Caco-2 (cell line): ENCODE measurements around the gene LSM3. TPM values are rescaled to one million over a fixed set of nuclear protein-coding genes. Genes with fewer than 3 reads are reported as not detected.
"Not testable (repeated sequence)": the region's sequence is repeated elsewhere in the genome, so short reads cannot be mapped to it uniquely, and the experiment has no call there.

Source experiments
- BruUV-seq: library from RNA; stranded (reverse); fragments of 400-500 nt; replicated peaks from 2 replicates; lab custom pipeline; 2021; lab: Mats Ljungman, UMichigan
- CTCF ChIA-PET: fragments of 300-600 bp; sonication (Branson Sonifier 250); formaldehyde crosslinking; loops from one replicate; lab custom pipeline; 2022; ENCODE audit warnings: antibody characterized with exemption; lab: Charles Lee
- POLR2A ChIA-PET: fragments of 300-600 bp; sonication (Branson Sonifier 250); formaldehyde crosslinking; loops from one replicate; lab custom pipeline; 2022; ENCODE audit warnings: antibody characterized with exemption; lab: Charles Lee
- DNase-seq, 2 experiments: peaks; one replicate each; pipeline versions ENCODE4 v3.0.0 to v3.0.0-alpha.2; 2020 to 2022
- H3K27me3 ChIP-seq: replicated peaks from 2 replicates; pipeline ENCODE4 v1.6.0; 2011; ENCODE audit warnings: low read length; ENCODE audit not compliant: control insufficient read depth, insufficient read depth
- H3K36me3 ChIP-seq: 2 replicates; pipeline ENCODE4 v1.5.1; 2011; ENCODE audit warnings: low read length; ENCODE audit not compliant: control insufficient read depth, insufficient read depth
- H3K4me1 ChIP-seq: fragments of 250-450 bp; sonication (Bioruptor Pico); 2 replicates; pipeline ENCODE4 v1.5.1; 2020; ENCODE audit warnings: mild to moderate bottlenecking
- H3K4me3 ChIP-seq: 2 replicates; pipeline ENCODE4 v1.5.1; 2011; ENCODE audit warnings: low read depth, mild to moderate bottlenecking, control low read depth, low read length
- H3K9me3 ChIP-seq: fragments of 250-450 bp; sonication (Bioruptor Pico); 2 replicates; pipeline ENCODE4 v1.5.1; 2020; ENCODE audit warnings: mild to moderate bottlenecking, moderate library complexity
- H3K27ac Mint-ChIP-seq: one replicate; pipeline ENCODE4 v1.8.0; 2022; ENCODE audit warnings: mixed read lengths; ENCODE audit not compliant: unreplicated experiment
- H3K27me3 Mint-ChIP-seq: one replicate; pipeline ENCODE4 v1.8.0; 2022; ENCODE audit warnings: mixed read lengths; ENCODE audit not compliant: insufficient read depth, unreplicated experiment
- H3K36me3 Mint-ChIP-seq: one replicate; pipeline ENCODE4 v1.8.0; 2022; ENCODE audit warnings: mild to moderate bottlenecking, mixed read lengths; ENCODE audit not compliant: insufficient read depth, unreplicated experiment
- H3K4me1 Mint-ChIP-seq: one replicate; pipeline ENCODE4 v1.8.0; 2022; ENCODE audit warnings: low read depth, mixed read lengths; ENCODE audit not compliant: unreplicated experiment
- H3K4me3 Mint-ChIP-seq: one replicate; pipeline ENCODE4 v1.8.0; 2022; ENCODE audit warnings: mild to moderate bottlenecking, moderate library complexity, mixed read lengths; ENCODE audit not compliant: unreplicated experiment
- H3K9me3 Mint-ChIP-seq: one replicate; pipeline ENCODE4 v1.8.0; 2022; ENCODE audit warnings: mixed read lengths; ENCODE audit not compliant: unreplicated experiment
- intact Hi-C: fragments of 100-400 bp; cut with micrococcal nuclease; formaldehyde crosslinking; loops from one replicate; pipeline ENCODE4 v1.10.0; 2022; ENCODE audit not compliant: unreplicated experiment
- total RNA-seq: library from RNA; stranded (reverse); gene quantifications from 2 replicates; pipeline ENCODE4 v1.2.3, GENCODE V29; 2022
- TF ChIP-seq, protein P1 (sequence below), 2 experiments: fragments of 200-600 bp in 1 of 2; IDR thresholded peaks; 1 replicate in 1 of 2; 2 replicates in 1 of 2; pipeline versions ENCODE4 v1.5.1 to v1.8.0; 2011 to 2022; ENCODE audit warnings: antibody characterized with exemption in 1 of 2, control low read depth in 1 of 2, inconsistent platforms in 1 of 2, low read depth in 1 of 2, low read length in 1 of 2, mild to moderate bottlenecking in 1 of 2, moderate library complexity in 1 of 2; ENCODE audit not compliant: insufficient read depth in 1 of 2, severe bottlenecking in 1 of 2, unreplicated experiment in 1 of 2

Gene LSM3
- total RNA-seq, 1 experiment from 2014 or later, result 20.5 TPM

DNA sequence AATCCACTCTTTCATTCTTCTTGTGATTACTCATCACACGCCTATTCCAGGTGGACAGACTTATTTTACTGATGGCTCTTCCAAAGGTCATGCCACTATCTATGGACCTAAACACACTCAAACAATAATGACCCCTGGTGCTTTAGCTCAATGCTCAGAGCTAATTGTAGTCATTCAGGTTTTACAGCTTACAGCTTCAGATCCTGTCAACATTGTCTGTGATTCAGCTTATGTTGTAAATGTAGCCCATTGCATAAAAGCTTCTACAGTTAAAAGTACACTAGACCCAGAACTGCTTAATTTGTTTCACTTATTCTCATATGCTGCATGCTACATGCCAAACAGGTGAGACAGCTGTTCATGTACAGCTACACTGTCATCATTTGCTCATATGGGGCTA is 49.2 kb downstream of the LSM3 start:
- Mint-ChIP-seq H3K4me3 (peak overlapping the region; percentile 81), H3K4me1 (peaks cover 83% of the 10 kb centered on the region), H3K27ac (peak overlapping the region; percentile 96), H3K9me3 (peaks cover 35% of the 10 kb centered on the region), H3K27me3 (no peaks in the 10 kb centered on the region), H3K36me3 (peaks cover 54% of the 10 kb centered on the region)
- Histone ChIP-seq H3K27me3 (no peaks in the 10 kb centered on the region), H3K4me3 (no peak overlapping the region), H3K4me1 (peaks cover 93% of the 10 kb centered on the region), H3K36me3 (0 out of 2 replicates have a peak, but pooled peaks cover 1% of the 10 kb centered on the region), H3K9me3 (peaks cover 4% of the 10 kb centered on the region; the same call in 1 of the 2 replicates)
- ChIA-PET POLR2A (interaction anchor here (0.6 to 1.1 kb wide), 3 partner anchors 15 to 49 kb away, joined by 4 to 12 read pairs (median 10); partner anchors contain the start of genes LSM3 and XPC), CTCF (interaction anchor here (0.6 to 1.0 kb wide), 3 partner anchors 24 to 762 kb away, joined by 3 to 21 read pairs (median 4); no protein-coding TSS in a partner anchor)
- DNase-seq, result peak; percentile 58 to 78
- no TSS peak for BruUV-seq
- intact Hi-C loops, result loop anchor here (1.0 kb wide), 1 partner anchor 63 kb away; no protein-coding TSS in a partner anchor
- TF ChIP-seq, protein P1, sequence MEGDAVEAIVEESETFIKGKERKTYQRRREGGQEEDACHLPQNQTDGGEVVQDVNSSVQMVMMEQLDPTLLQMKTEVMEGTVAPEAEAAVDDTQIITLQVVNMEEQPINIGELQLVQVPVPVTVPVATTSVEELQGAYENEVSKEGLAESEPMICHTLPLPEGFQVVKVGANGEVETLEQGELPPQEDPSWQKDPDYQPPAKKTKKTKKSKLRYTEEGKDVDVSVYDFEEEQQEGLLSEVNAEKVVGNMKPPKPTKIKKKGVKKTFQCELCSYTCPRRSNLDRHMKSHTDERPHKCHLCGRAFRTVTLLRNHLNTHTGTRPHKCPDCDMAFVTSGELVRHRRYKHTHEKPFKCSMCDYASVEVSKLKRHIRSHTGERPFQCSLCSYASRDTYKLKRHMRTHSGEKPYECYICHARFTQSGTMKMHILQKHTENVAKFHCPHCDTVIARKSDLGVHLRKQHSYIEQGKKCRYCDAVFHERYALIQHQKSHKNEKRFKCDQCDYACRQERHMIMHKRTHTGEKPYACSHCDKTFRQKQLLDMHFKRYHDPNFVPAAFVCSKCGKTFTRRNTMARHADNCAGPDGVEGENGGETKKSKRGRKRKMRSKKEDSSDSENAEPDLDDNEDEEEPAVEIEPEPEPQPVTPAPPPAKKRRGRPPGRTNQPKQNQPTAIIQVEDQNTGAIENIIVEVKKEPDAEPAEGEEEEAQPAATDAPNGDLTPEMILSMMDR (IDR thresholded peaks at IDR 0.05; ENCODE audit: insufficient read depth in 1 of 2, low read depth in 1 of 2, low read length in 1 of 2, severe bottlenecking in 1 of 2, unreplicated experiment in 1 of 2), result no peak

DNA sequence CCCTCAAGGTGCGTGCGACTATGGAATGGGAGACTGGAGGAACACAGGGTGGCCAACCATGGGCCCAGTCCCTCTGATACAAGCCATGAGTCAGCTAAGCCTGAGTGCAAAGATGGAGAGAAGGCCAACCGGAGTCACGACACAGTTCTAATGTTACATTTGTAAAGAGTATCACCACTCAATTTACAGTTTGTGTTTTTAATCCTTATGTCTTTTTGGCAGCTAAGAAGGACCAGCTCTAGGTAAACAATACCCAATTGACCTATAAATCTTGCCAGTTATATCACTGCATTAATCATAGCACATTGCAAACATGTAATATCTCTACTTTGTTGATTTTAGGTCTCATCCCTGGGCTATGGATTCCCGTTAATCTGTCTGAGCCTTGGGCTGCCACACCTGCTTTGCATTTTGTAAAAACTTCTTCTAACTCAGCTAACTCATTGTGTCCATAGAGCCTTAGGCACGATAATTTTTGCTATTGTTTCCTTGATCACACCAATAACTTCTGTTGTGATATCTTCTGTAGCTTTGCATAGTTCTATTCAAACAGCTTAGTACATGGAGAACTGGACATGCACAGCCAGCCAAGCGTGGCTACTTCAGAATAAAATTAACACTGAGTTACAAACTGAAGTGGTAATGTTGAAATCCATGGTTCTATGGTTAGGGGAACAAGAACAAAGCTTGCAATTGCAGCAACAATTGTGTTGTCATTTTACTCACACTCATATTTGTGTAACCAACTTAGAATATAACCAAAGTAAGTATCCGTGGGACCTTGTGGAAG is 50.3 kb downstream of the LSM3 start:
- Mint-ChIP-seq H3K9me3 (peaks cover 43% of the 10 kb centered on the region), H3K4me1 (peaks cover 80% of the 10 kb centered on the region), H3K4me3 (peak overlapping the region; percentile 81), H3K36me3 (peaks cover 58% of the 10 kb centered on the region), H3K27ac (peak overlapping the region; percentile 96), H3K27me3 (no peaks in the 10 kb centered on the region)
- DNase-seq, result no peak
- Histone ChIP-seq H3K36me3 (0 out of 2 replicates have a peak, but pooled peaks cover under 1% of the 10 kb centered on the region), H3K9me3 (peaks cover 14% of the 10 kb centered on the region; the same call in 1 of the 2 replicates), H3K4me1 (peaks cover 83% of the 10 kb centered on the region), H3K27me3 (no peaks in the 10 kb centered on the region), H3K4me3 (no peak overlapping the region)
- TF ChIP-seq, protein P1 (IDR thresholded peaks at IDR 0.05; ENCODE audit: insufficient read depth in 1 of 2, low read depth in 1 of 2, low read length in 1 of 2, severe bottlenecking in 1 of 2, unreplicated experiment in 1 of 2), result no peak
- no TSS peak for BruUV-seq
- POLR2A ChIA-PET, result no interaction called here
- CTCF ChIA-PET, result interaction anchor here (0.9 kb wide), 1 partner anchor 25 kb away, joined by 4 read pairs; no protein-coding TSS in a partner anchor
- intact Hi-C loops, result loop anchor here (1.0 kb wide), 1 partner anchor 62 kb away; no protein-coding TSS in a partner anchor

DNA sequence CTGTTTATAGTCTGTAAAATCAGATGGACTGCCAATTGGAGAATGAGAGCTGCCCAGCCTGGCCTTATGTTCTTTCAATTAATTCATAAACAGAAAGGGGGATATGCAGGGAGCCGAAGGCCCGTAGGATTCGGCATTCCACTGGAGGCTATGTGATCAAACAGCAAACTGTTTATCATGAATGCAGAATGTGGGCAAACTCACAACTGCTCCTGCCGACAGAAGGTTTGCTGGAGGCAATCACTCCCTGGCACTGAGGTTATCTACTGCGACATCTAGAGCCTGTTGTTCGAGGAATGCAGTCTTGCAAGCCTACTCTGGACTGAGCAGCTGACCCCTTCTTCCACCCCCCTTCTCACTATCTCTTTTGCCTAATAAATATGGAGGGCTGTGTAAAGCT is 51.1 kb downstream of the LSM3 start:
- Histone ChIP-seq H3K4me1 (peaks cover 79% of the 10 kb centered on the region), H3K9me3 (peaks cover 14% of the 10 kb centered on the region; the same call in 1 of the 2 replicates)
- H3K27me3 Mint-ChIP-seq, intact Hi-C loops, H3K4me3 ChIP-seq, BruUV-seq, CTCF ChIA-PET, H3K36me3 ChIP-seq, H3K27me3 ChIP-seq, POLR2A ChIA-PET: not testable (repeated sequence)
- peaks cover 78% of the 10 kb centered on the region for H3K4me1 Mint-ChIP-seq
- peak overlapping the region; percentile 50 for H3K4me3 Mint-ChIP-seq
- peaks cover 45% of the 10 kb centered on the region for H3K9me3 Mint-ChIP-seq
- H3K27ac Mint-ChIP-seq, result peak overlapping the region; percentile 78
- H3K36me3 Mint-ChIP-seq, result peaks cover 55% of the 10 kb centered on the region
- peak; percentile 64 to 82 for DNase-seq
